ENCODE data around the gene RFTN2.
"Not testable (repeated sequence)": the region's sequence is repeated elsewhere in the genome, so short reads cannot be mapped to it uniquely, and the experiment has no call there.

RFTN2 gene

GRCh38 chr2:197551260-197551659 lies 124.1 kb downstream of the RFTN2 start:
- H3K9me3 ChIP-seq (ENCODE audit: control insufficient read depth, insufficient read depth, low read length); H3K36me3 ChIP-seq (ENCODE audit: control insufficient read depth, insufficient read depth, low read length); H3K27ac ChIP-seq (ENCODE audit: low read length); H3K4me3 ChIP-seq (ENCODE audit: low read length); H3K27me3 ChIP-seq (ENCODE audit: control insufficient read depth, insufficient read depth, low read length); H3K4me1 ChIP-seq (ENCODE audit: control insufficient read depth, insufficient read depth, low read length); DNase-seq (ENCODE audit: low read depth, low spot score): not testable (repeated sequence)
- WGBS (ENCODE audit: insufficient coverage, insufficient read length), result no CpG with 5 or more reads among the region's 2 CpGs

GRCh38 chr2:197548582-197548981 lies 126.8 kb downstream of the RFTN2 start:
- no peaks in the 10 kb centered on the region for H3K4me1 ChIP-seq (ENCODE audit: control insufficient read depth, insufficient read depth, low read length)
- no peaks in the 10 kb centered on the region for H3K9me3 ChIP-seq (ENCODE audit: control insufficient read depth, insufficient read depth, low read length)
- no peaks in the 10 kb centered on the region for H3K27me3 ChIP-seq (ENCODE audit: control insufficient read depth, insufficient read depth, low read length)
- no peak for DNase-seq (ENCODE audit: low read depth, low spot score)
- no peak overlapping the region for H3K4me3 ChIP-seq (ENCODE audit: low read length)
- H3K27ac ChIP-seq (ENCODE audit: low read length), result no peak overlapping the region
- no peaks in the 10 kb centered on the region for H3K36me3 ChIP-seq (ENCODE audit: control insufficient read depth, insufficient read depth, low read length)
- WGBS (ENCODE audit: insufficient coverage, insufficient read length), result 100% methylated on average over 1 of the region's 5 CpGs

GRCh38 chr2:197547163-197547900 lies 128.1 kb downstream of the RFTN2 start:
- Histone ChIP-seq H3K27me3 (ENCODE audit: control insufficient read depth, insufficient read depth, low read length) (no peaks in the 10 kb centered on the region), H3K4me1 (ENCODE audit: control insufficient read depth, insufficient read depth, low read length) (no peaks in the 10 kb centered on the region), H3K9me3 (ENCODE audit: control insufficient read depth, insufficient read depth, low read length) (no peaks in the 10 kb centered on the region), H3K4me3 (ENCODE audit: low read length) (no peak overlapping the region), H3K36me3 (ENCODE audit: control insufficient read depth, insufficient read depth, low read length) (peaks cover 2% of the 10 kb centered on the region; the same call in 1 of the 2 replicates), H3K27ac (ENCODE audit: low read length) (no peak overlapping the region)
- no peak for DNase-seq (ENCODE audit: low read depth, low spot score)
- WGBS (ENCODE audit: insufficient coverage, insufficient read length), result no CpG with 5 or more reads among the region's 5 CpGs

- Histone ChIP-seq H3K4me3 (ENCODE audit: low read length) (no peak overlapping the region), H3K36me3 (ENCODE audit: control insufficient read depth, insufficient read depth, low read length) (peaks cover 2% of the 10 kb centered on the region; the same call in 1 of the 2 replicates), H3K9me3 (ENCODE audit: control insufficient read depth, insufficient read depth, low read length) (no peaks in the 10 kb centered on the region), H3K27ac (ENCODE audit: low read length) (no peak overlapping the region), H3K4me1 (ENCODE audit: control insufficient read depth, insufficient read depth, low read length) (no peaks in the 10 kb centered on the region), H3K27me3 (ENCODE audit: control insufficient read depth, insufficient read depth, low read length) (no peaks in the 10 kb centered on the region)
- no peak for DNase-seq (ENCODE audit: low read depth, low spot score)
- no CpG with 5 or more reads among the region's 3 CpGs for WGBS (ENCODE audit: insufficient coverage, insufficient read length)
Measured at GRCh38 chr2:197543206-197543605, 132.2 kb downstream of the RFTN2 start.

- H3K9me3 ChIP-seq (ENCODE audit: control insufficient read depth, insufficient read depth, low read length), result no peaks in the 10 kb centered on the region
- no peak overlapping the region for H3K27ac ChIP-seq (ENCODE audit: low read length)
- no peak overlapping the region for H3K4me3 ChIP-seq (ENCODE audit: low read length)
- H3K36me3 ChIP-seq (ENCODE audit: control insufficient read depth, insufficient read depth, low read length), result peaks cover 2% of the 10 kb centered on the region; the same call in 1 of the 2 replicates
- no peaks in the 10 kb centered on the region for H3K27me3 ChIP-seq (ENCODE audit: control insufficient read depth, insufficient read depth, low read length)
- no peaks in the 10 kb centered on the region for H3K4me1 ChIP-seq (ENCODE audit: control insufficient read depth, insufficient read depth, low read length)
- WGBS (ENCODE audit: insufficient coverage, insufficient read length), result no CpG with 5 or more reads among the region's 1 CpG
- DNase-seq (ENCODE audit: low read depth, low spot score), result no peak
Measured at GRCh38 chr2:197539734-197540133, 135.7 kb downstream of the RFTN2 start.

- H3K4me3 ChIP-seq (ENCODE audit: low read length), result no peak overlapping the region
- H3K9me3 ChIP-seq (ENCODE audit: control insufficient read depth, insufficient read depth, low read length), result no peaks in the 10 kb centered on the region
- H3K27ac ChIP-seq (ENCODE audit: low read length), result no peak overlapping the region
- no CpG with 5 or more reads among the region's 2 CpGs for WGBS (ENCODE audit: insufficient coverage, insufficient read length)
- peaks cover 2% of the 10 kb centered on the region; the same call in 1 of the 2 replicates for H3K36me3 ChIP-seq (ENCODE audit: control insufficient read depth, insufficient read depth, low read length)
- no peaks in the 10 kb centered on the region for H3K4me1 ChIP-seq (ENCODE audit: control insufficient read depth, insufficient read depth, low read length)
- DNase-seq (ENCODE audit: low read depth, low spot score), result no peak
- no peaks in the 10 kb centered on the region for H3K27me3 ChIP-seq (ENCODE audit: control insufficient read depth, insufficient read depth, low read length)
Measured at GRCh38 chr2:197538412-197538811, 137.0 kb downstream of the RFTN2 start.

All from iPS DF 6.9 (cell line).